ENCODE data around the gene SPIRE1. TPM values are rescaled to one million over a fixed set of nuclear protein-coding genes. Genes with fewer than 3 reads are reported as not detected.

Gene SPIRE1
- polyA plus RNA-seq, 4 donors = 19.7 to 40.4 (median 33.1) TPM

- DNase-seq (ENCODE audit: low read depth in 4 of 4, low spot score in 3 of 4) = no peak
Measured at GRCh38 chr18:12397254-12397653, 260.7 kb downstream of the SPIRE1 start.

Other genes starting within 250 kb of the SPIRE1 start
- gene CEP76, start 44.6 kb upstream of the SPIRE1 start, polyA plus RNA-seq (ENCODE audit: insufficient read length in 4 of 4) = 10 to 100 TPM in 3 of 4 donors, 1 to 10 TPM in 1; 9.2 to 14.0 (median 11.9) TPM
- 10 to 100 TPM; 74.1 to 85.6 (median 79.1) TPM for gene PSMG2, start 44.9 kb upstream of the SPIRE1 start, polyA plus RNA-seq (ENCODE audit: insufficient read length in 4 of 4)
- 10 to 100 TPM; 39.9 to 64.0 (median 54.1) TPM for gene PTPN2, start 226.1 kb upstream of the SPIRE1 start, polyA plus RNA-seq (ENCODE audit: insufficient read length in 4 of 4)

Data from left renal pelvis (tissue), 4 donors.